GM12891 (cell line): ENCODE results near the gene LMF2.

Experiments
- POLR2AphosphoS5 ChIP-seq: IDR thresholded peaks from 2 replicates; pipeline ENCODE4 v1.6.1; 2011; ENCODE audit warnings: low read depth, low read length, control low read depth
- SPI1 ChIP-seq: IDR thresholded peaks from 2 replicates; pipeline ENCODE4 v1.6.1; 2011; ENCODE audit warnings: low read depth, low read length, control low read depth
- TAF1 ChIP-seq: IDR thresholded peaks from 2 replicates; pipeline ENCODE4 v1.6.1; 2011; ENCODE audit warnings: low read depth, low read length, control low read depth

GRCh38 chr22:50481440-50482106 lies 25.9 kb downstream of the LMF2 start, which contains the start of gene ADM2:
- no peak for TF ChIP-seq TAF1
- no peak for TF ChIP-seq POLR2AphosphoS5
- TF ChIP-seq SPI1 = no peak
